ENCODE data around the gene ZFYVE26.
A peak's percentile ranks its signal among the peaks of the same experiment; 100 is the strongest.

The ZFYVE26 gene

DNA sequence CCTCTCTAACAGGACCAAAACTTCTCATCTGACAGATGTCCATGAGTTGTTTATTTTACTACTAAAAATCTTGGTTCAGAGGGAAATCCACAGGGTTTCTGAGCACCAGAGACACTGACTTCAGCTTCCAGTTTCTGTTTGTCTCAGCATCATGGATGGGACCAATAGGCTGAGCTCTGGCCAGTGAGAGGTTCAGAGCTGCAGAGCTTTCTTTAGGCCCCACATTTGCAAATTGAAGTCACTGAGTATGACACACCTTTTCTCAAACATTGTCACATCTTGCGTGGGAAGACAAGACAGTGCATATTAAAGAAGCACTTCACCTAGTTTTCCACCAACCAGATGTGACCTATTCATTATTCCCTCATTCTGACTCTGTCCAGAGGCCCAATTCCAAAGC lies 69.5 kb downstream of the ZFYVE26 start:
- no peak overlapping the region for H3K4me3 ChIP-seq (ENCODE audit: low read length)
- no peaks in the 10 kb centered on the region for H3K27me3 ChIP-seq (replicated peaks; ENCODE audit: control insufficient read depth, insufficient read depth, low read length)
- peaks cover 50% of the 10 kb centered on the region for H3K36me3 ChIP-seq (ENCODE audit: control insufficient read depth, insufficient read depth, low read length, severe bottlenecking)
- DNase-seq (ENCODE audit: low read depth), result no peak
- no peak overlapping the region for H3K9ac ChIP-seq (ENCODE audit: low read length)
- no peaks in the 10 kb centered on the region for H3K9me3 ChIP-seq (ENCODE audit: control insufficient read depth, low read length)
- H3K4me1 ChIP-seq (ENCODE audit: control insufficient read depth, insufficient read depth, low read length), result no peaks in the 10 kb centered on the region

DNA sequence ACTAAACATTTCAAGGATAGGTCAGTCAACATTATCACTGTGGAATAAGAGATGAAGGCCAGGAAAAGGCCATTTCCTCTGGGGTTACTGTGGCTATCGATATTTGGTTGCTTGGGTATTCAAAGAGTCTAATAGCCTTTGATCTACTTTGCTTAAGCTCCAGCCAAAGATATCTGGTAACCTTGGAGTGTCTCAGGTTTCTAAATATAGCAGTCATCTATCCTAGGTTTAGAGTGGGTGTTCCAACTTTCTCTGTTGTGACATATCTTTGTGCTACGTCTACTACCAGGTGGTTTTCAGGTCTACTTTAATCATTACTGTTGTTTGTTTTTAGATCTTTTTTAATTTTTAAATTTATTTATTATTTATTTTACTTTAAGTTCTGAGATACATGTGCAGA lies 72.3 kb downstream of the ZFYVE26 start:
- Histone ChIP-seq H3K4me1 (ENCODE audit: control insufficient read depth, insufficient read depth, low read length) (peaks cover 6% of the 10 kb centered on the region), H3K27me3 (replicated peaks; ENCODE audit: control insufficient read depth, insufficient read depth, low read length) (no peaks in the 10 kb centered on the region), H3K9me3 (ENCODE audit: control insufficient read depth, low read length) (no peaks in the 10 kb centered on the region), H3K4me3 (ENCODE audit: low read length) (no peak overlapping the region), H3K36me3 (ENCODE audit: control insufficient read depth, insufficient read depth, low read length, severe bottlenecking) (peaks cover 23% of the 10 kb centered on the region), H3K9ac (ENCODE audit: low read length) (no peak overlapping the region)
- DNase-seq (ENCODE audit: low read depth), result no peak

GRCh38 chr14:67738740-67739504 lies 77.5 kb downstream of the ZFYVE26 start:
- DNase-seq (ENCODE audit: low read depth), result peak; percentile 84

GRCh38 chr14:67736771-67737170 lies 79.6 kb downstream of the ZFYVE26 start:
- Histone ChIP-seq H3K4me1 (ENCODE audit: control insufficient read depth, insufficient read depth, low read length) (peaks cover 9% of the 10 kb centered on the region), H3K4me3 (ENCODE audit: low read length) (no peak overlapping the region), H3K9ac (ENCODE audit: low read length) (no peak overlapping the region), H3K27me3 (replicated peaks; ENCODE audit: control insufficient read depth, insufficient read depth, low read length) (no peaks in the 10 kb centered on the region), H3K36me3 (ENCODE audit: control insufficient read depth, insufficient read depth, low read length, severe bottlenecking) (no peaks in the 10 kb centered on the region), H3K9me3 (ENCODE audit: control insufficient read depth, low read length) (no peaks in the 10 kb centered on the region)
- no peak for DNase-seq (ENCODE audit: low read depth)

More at GRCh38 chr14:67738740-67739504, 77.5 kb downstream of the ZFYVE26 start:
- H3K9me3 ChIP-seq (ENCODE audit: control insufficient read depth, low read length), result no peaks in the 10 kb centered on the region
- H3K27me3 ChIP-seq (replicated peaks; ENCODE audit: control insufficient read depth, insufficient read depth, low read length), result no peaks in the 10 kb centered on the region
- peaks cover 9% of the 10 kb centered on the region for H3K4me1 ChIP-seq (ENCODE audit: control insufficient read depth, insufficient read depth, low read length)
- no peak overlapping the region for H3K9ac ChIP-seq (ENCODE audit: low read length)
- no peak overlapping the region for H3K4me3 ChIP-seq (ENCODE audit: low read length)
- no peaks in the 10 kb centered on the region for H3K36me3 ChIP-seq (ENCODE audit: control insufficient read depth, insufficient read depth, low read length, severe bottlenecking)

GRCh38 chr14:67735336-67736147 lies 80.8 kb downstream of the ZFYVE26 start:
- H3K27me3 ChIP-seq (replicated peaks; ENCODE audit: control insufficient read depth, insufficient read depth, low read length), result no peaks in the 10 kb centered on the region
- H3K36me3 ChIP-seq (ENCODE audit: control insufficient read depth, insufficient read depth, low read length, severe bottlenecking), result no peaks in the 10 kb centered on the region
- no peak overlapping the region for H3K4me3 ChIP-seq (ENCODE audit: low read length)
- no peak for DNase-seq (ENCODE audit: low read depth)
- peaks cover 9% of the 10 kb centered on the region for H3K4me1 ChIP-seq (ENCODE audit: control insufficient read depth, insufficient read depth, low read length)
- H3K9ac ChIP-seq (ENCODE audit: low read length), result no peak overlapping the region
- H3K9me3 ChIP-seq (ENCODE audit: control insufficient read depth, low read length), result no peaks in the 10 kb centered on the region

GRCh38 chr14:67734675-67735074 lies 81.7 kb downstream of the ZFYVE26 start:
- H3K9me3 ChIP-seq (ENCODE audit: control insufficient read depth, low read length), result no peaks in the 10 kb centered on the region

DNA sequence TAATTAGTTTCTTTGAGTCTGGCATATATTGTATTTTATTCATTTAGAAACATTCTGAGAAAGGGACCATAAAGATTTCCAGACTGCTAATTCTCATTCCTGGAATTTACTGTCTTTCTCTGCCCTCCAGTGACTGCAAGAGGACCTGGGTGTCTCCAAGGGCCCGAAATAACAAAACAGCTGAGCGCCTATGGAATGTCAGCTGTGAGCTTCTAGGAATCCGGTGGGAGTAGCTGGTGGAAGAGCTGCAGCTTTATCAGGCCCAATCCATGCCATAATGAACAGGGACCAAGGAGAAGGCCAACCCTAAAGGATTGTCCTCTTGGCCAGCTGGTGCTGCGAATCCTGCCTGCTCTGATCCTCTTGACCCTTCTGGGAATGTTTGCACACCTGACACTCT lies 82.8 kb downstream of the ZFYVE26 start:
- Histone ChIP-seq H3K27me3 (replicated peaks; ENCODE audit: control insufficient read depth, insufficient read depth, low read length) (peaks cover 4% of the 10 kb centered on the region), H3K9ac (ENCODE audit: low read length) (no peak overlapping the region), H3K4me1 (ENCODE audit: control insufficient read depth, insufficient read depth, low read length) (no peaks in the 10 kb centered on the region), H3K36me3 (ENCODE audit: control insufficient read depth, insufficient read depth, low read length, severe bottlenecking) (no peaks in the 10 kb centered on the region), H3K4me3 (ENCODE audit: low read length) (no peak overlapping the region), H3K9me3 (ENCODE audit: control insufficient read depth, low read length) (no peaks in the 10 kb centered on the region)
- DNase-seq (ENCODE audit: low read depth), result no peak

More at GRCh38 chr14:67734675-67735074, 81.7 kb downstream of the ZFYVE26 start:
- no peaks in the 10 kb centered on the region for H3K27me3 ChIP-seq (replicated peaks; ENCODE audit: control insufficient read depth, insufficient read depth, low read length)
- no peak overlapping the region for H3K4me3 ChIP-seq (ENCODE audit: low read length)
- H3K4me1 ChIP-seq (ENCODE audit: control insufficient read depth, insufficient read depth, low read length), result peaks cover 9% of the 10 kb centered on the region
- no peak overlapping the region for H3K9ac ChIP-seq (ENCODE audit: low read length)
- no peak for DNase-seq (ENCODE audit: low read depth)
- no peaks in the 10 kb centered on the region for H3K36me3 ChIP-seq (ENCODE audit: control insufficient read depth, insufficient read depth, low read length, severe bottlenecking)

GRCh38 chr14:67729072-67729885 lies 87.1 kb downstream of the ZFYVE26 start:
- no peaks in the 10 kb centered on the region for H3K36me3 ChIP-seq (ENCODE audit: control insufficient read depth, insufficient read depth, low read length, severe bottlenecking)
- H3K9ac ChIP-seq (ENCODE audit: low read length), result no peak overlapping the region
- DNase-seq (ENCODE audit: low read depth), result no peak
- H3K27me3 ChIP-seq (replicated peaks; ENCODE audit: control insufficient read depth, insufficient read depth, low read length), result peaks cover 18% of the 10 kb centered on the region
- no peaks in the 10 kb centered on the region for H3K4me1 ChIP-seq (ENCODE audit: control insufficient read depth, insufficient read depth, low read length)
- H3K4me3 ChIP-seq (ENCODE audit: low read length), result no peak overlapping the region
- H3K9me3 ChIP-seq (ENCODE audit: control insufficient read depth, low read length), result no peaks in the 10 kb centered on the region

GRCh38 chr14:67728258-67728657 lies 88.1 kb downstream of the ZFYVE26 start:
- no peaks in the 10 kb centered on the region for H3K9me3 ChIP-seq (ENCODE audit: control insufficient read depth, low read length)
- peaks cover 29% of the 10 kb centered on the region for H3K27me3 ChIP-seq (replicated peaks; ENCODE audit: control insufficient read depth, insufficient read depth, low read length)
- H3K36me3 ChIP-seq (ENCODE audit: control insufficient read depth, insufficient read depth, low read length, severe bottlenecking), result no peaks in the 10 kb centered on the region
- H3K4me1 ChIP-seq (ENCODE audit: control insufficient read depth, insufficient read depth, low read length), result no peaks in the 10 kb centered on the region
- no peak overlapping the region for H3K4me3 ChIP-seq (ENCODE audit: low read length)
- no peak for DNase-seq (ENCODE audit: low read depth)
- H3K9ac ChIP-seq (ENCODE audit: low read length), result no peak overlapping the region

- Histone ChIP-seq H3K36me3 (ENCODE audit: control insufficient read depth, insufficient read depth, low read length, severe bottlenecking) (no peaks in the 10 kb centered on the region), H3K27me3 (replicated peaks; ENCODE audit: control insufficient read depth, insufficient read depth, low read length) (peaks cover 32% of the 10 kb centered on the region), H3K4me1 (ENCODE audit: control insufficient read depth, insufficient read depth, low read length) (no peaks in the 10 kb centered on the region), H3K9ac (ENCODE audit: low read length) (no peak overlapping the region), H3K4me3 (ENCODE audit: low read length) (no peak overlapping the region), H3K9me3 (ENCODE audit: control insufficient read depth, low read length) (no peaks in the 10 kb centered on the region)
- no peak for DNase-seq (ENCODE audit: low read depth)
These were observed 89.0 kb downstream of the ZFYVE26 start for GRCh38 chr14:67727361-67727760.

GRCh38 chr14:67725171-67725570 lies 91.2 kb downstream of the ZFYVE26 start:
- Histone ChIP-seq H3K9ac (ENCODE audit: low read length) (no peak overlapping the region), H3K27me3 (replicated peaks; ENCODE audit: control insufficient read depth, insufficient read depth, low read length) (peaks cover 39% of the 10 kb centered on the region), H3K9me3 (ENCODE audit: control insufficient read depth, low read length) (no peaks in the 10 kb centered on the region), H3K4me3 (ENCODE audit: low read length) (no peak overlapping the region), H3K4me1 (ENCODE audit: control insufficient read depth, insufficient read depth, low read length) (peaks cover 5% of the 10 kb centered on the region), H3K36me3 (ENCODE audit: control insufficient read depth, insufficient read depth, low read length, severe bottlenecking) (no peaks in the 10 kb centered on the region)
- DNase-seq (ENCODE audit: low read depth), result no peak

All from adipocyte (in vitro differentiated cells).